Measurements from ENCODE around the gene AGBL4. TPM values are rescaled to one million over a fixed set of nuclear protein-coding genes. Genes with fewer than 3 reads are reported as not detected.

Gene AGBL4
- total and polyA plus RNA-seq, 8 donors = 0.32 to 1.3 (median 0.87) TPM

DNA sequence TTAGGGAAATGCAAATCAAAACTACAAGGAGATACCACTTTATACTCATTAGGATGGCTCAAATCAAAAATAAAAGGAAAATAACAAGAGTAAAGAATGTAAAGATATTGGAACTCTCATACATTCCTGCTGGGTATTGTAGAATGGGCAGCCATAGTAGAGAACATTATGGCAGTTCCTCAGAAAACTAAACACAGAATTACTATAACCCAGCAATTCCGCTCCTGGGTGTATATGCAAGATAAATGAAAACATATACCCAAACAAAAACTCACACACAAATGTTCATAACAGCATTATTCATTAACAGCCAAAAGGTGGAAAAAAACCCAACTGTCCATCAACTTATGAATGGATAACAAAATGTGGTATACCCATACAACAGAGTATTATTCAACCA lies 1258.4 kb downstream of the AGBL4 start:
- ATAC-seq = no peak
- Histone ChIP-seq H3K4me3 (no peak overlapping the region), H3K27me3 (no peaks in the 10 kb centered on the region), H3K27ac (no peak overlapping the region), H3K36me3 (no peaks in the 10 kb centered on the region), H3K4me1 (peaks cover 3 to 10% of the 10 kb centered on the region in 2 donors), H3K9me3 (no peaks in the 10 kb centered on the region)
- TF ChIP-seq, protein P1, sequence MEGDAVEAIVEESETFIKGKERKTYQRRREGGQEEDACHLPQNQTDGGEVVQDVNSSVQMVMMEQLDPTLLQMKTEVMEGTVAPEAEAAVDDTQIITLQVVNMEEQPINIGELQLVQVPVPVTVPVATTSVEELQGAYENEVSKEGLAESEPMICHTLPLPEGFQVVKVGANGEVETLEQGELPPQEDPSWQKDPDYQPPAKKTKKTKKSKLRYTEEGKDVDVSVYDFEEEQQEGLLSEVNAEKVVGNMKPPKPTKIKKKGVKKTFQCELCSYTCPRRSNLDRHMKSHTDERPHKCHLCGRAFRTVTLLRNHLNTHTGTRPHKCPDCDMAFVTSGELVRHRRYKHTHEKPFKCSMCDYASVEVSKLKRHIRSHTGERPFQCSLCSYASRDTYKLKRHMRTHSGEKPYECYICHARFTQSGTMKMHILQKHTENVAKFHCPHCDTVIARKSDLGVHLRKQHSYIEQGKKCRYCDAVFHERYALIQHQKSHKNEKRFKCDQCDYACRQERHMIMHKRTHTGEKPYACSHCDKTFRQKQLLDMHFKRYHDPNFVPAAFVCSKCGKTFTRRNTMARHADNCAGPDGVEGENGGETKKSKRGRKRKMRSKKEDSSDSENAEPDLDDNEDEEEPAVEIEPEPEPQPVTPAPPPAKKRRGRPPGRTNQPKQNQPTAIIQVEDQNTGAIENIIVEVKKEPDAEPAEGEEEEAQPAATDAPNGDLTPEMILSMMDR (IDR thresholded peaks at IDR 0.05) = no peak
- intact Hi-C loops (cut with DNase I) = no loop called here
- no peak for DNase-seq

DNA sequence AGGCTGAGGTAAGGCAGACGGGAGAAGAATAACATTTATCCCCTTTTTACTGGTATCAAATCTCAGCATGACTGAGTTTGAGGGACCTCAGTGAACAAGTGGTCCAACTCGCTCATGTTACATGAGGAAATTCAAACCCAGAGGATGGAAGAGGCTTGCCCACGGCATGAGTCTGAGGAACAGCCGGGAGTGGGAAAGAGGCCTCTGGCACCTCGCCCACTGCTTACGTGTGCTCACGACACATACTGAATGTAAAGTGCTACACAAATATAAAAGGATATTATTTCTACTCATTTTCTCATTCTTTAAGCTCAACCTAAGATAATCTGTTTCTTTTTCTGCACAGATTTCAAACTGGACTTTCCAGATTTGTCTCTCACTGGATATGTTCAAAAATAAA lies 1261.8 kb downstream of the AGBL4 start:
- H3K36me3 ChIP-seq = peaks cover 0 to 11% of the 10 kb centered on the region in 2 donors
- H3K9me3 ChIP-seq = no peaks in the 10 kb centered on the region
- H3K4me3 ChIP-seq = no peak overlapping the region
- no peak overlapping the region for H3K27ac ChIP-seq
- peak in 1 of 4 donors; percentile 59 for DNase-seq
- peak; percentile 29 for ATAC-seq
- TF ChIP-seq, protein P1 (IDR thresholded peaks at IDR 0.05) = no peak
- H3K27me3 ChIP-seq = no peaks in the 10 kb centered on the region
- no peaks in the 10 kb centered on the region for H3K4me1 ChIP-seq
- intact Hi-C loops (cut with DNase I) = no loop called here

- Histone ChIP-seq H3K27me3 (no peaks in the 10 kb centered on the region), H3K27ac (no peak overlapping the region), H3K4me1 (no peaks in the 10 kb centered on the region), H3K36me3 (peaks cover 0 to 11% of the 10 kb centered on the region in 2 donors), H3K9me3 (no peaks in the 10 kb centered on the region), H3K4me3 (no peak overlapping the region)
- intact Hi-C loops (cut with DNase I) = no loop called here
- ATAC-seq (peak; percentile 41), DNase-seq (no peak)
- TF ChIP-seq, protein P1 (IDR thresholded peaks at IDR 0.05) = no peak
Observed at GRCh38 chr1:48761411-48761810, 1262.3 kb downstream of the AGBL4 start.

DNA sequence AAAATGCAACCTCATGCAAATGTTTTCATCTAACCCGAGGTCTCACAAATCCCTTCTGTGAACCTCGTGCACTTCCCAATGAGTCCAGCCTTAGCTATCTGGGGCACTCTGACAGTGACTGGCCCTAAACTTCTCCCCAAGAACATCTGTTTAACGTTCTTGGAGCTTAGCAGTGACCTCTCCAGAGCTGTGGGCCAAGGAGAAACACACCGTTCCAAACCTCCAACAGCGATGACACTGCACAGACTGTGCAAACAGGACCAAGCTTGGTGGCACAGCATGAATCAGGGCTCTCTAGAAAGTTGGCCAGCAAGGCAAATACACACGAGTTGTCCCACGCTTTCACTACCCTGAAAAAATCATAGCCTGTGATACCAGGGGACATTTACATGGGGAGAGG lies 1262.9 kb downstream of the AGBL4 start:
- TF ChIP-seq, protein P1 (IDR thresholded peaks at IDR 0.05) = no peak
- H3K27me3 ChIP-seq = no peaks in the 10 kb centered on the region
- peaks cover 0 to 11% of the 10 kb centered on the region in 2 donors for H3K36me3 ChIP-seq
- H3K27ac ChIP-seq = no peak overlapping the region
- no peaks in the 10 kb centered on the region for H3K9me3 ChIP-seq
- intact Hi-C loops (cut with DNase I) = no loop called here
- DNase-seq (no peak), ATAC-seq (no peak)
- H3K4me1 ChIP-seq = no peaks in the 10 kb centered on the region
- no peak overlapping the region for H3K4me3 ChIP-seq

- ATAC-seq (no peak), DNase-seq (peak in 1 of 4 donors; percentile 54)
- intact Hi-C loops (cut with DNase I) = no loop called here
- H3K9me3 ChIP-seq = no peaks in the 10 kb centered on the region
- H3K36me3 ChIP-seq = peaks cover 0 to 11% of the 10 kb centered on the region in 2 donors
- no peak overlapping the region for H3K27ac ChIP-seq
- H3K27me3 ChIP-seq = no peaks in the 10 kb centered on the region
- no peak overlapping the region for H3K4me3 ChIP-seq
- no peaks in the 10 kb centered on the region for H3K4me1 ChIP-seq
- TF ChIP-seq, protein P1 (IDR thresholded peaks at IDR 0.05) = no peak
Observed at GRCh38 chr1:48758976-48759375, 1264.8 kb downstream of the AGBL4 start.
